Fibroblast of skin of right biceps (primary cell): ENCODE measurements around the gene FAM110D.

Source experiments
- DNase-seq: peaks from one replicate; pipeline ENCODE4 v3.0.0-alpha.2; 2013

FAM110D gene

DNA sequence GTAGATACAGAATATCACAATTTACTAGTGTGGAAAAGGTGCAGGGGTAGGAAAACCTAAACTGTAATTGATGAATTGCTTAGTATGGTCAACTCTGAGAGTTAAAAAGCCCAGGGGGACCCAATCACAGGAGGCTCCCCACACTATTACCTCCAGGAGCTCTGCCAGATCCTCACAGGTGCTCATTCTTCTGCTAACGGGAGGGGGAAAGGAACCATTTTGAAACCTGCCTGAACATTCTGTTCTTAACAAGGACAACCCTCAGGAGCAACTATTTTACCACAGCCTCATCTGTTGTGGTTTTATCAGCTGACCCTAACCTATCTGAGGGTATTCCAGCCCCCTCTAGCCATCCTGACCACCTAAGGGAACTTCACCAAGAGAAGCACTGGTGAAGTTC lies 28.2 kb upstream of the FAM110D start:
- DNase-seq = no peak

- DNase-seq = no peak
Measured at GRCh38 chr1:26132128-26132833, 26.6 kb upstream of the FAM110D start.

DNA sequence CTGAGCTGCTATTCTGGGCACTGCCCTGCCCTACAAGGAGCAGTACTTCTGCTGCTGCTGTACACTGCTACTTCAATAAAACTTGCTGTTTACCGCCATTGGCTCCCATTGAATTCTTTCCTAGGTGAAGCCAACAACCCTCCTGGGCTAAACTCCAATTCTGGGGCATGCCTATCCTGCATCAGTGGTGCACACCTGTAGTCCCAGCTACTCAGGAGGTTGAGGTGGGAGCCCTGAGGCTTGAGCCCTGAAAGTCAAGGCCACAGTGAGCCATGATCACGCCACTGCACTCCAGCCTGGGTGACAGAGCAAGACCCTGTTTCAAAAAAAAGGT lies 26.1 kb upstream of the FAM110D start:
- DNase-seq = no peak

- DNase-seq = no peak
Measured at GRCh38 chr1:26134466-26134865, 24.4 kb upstream of the FAM110D start.

DNA sequence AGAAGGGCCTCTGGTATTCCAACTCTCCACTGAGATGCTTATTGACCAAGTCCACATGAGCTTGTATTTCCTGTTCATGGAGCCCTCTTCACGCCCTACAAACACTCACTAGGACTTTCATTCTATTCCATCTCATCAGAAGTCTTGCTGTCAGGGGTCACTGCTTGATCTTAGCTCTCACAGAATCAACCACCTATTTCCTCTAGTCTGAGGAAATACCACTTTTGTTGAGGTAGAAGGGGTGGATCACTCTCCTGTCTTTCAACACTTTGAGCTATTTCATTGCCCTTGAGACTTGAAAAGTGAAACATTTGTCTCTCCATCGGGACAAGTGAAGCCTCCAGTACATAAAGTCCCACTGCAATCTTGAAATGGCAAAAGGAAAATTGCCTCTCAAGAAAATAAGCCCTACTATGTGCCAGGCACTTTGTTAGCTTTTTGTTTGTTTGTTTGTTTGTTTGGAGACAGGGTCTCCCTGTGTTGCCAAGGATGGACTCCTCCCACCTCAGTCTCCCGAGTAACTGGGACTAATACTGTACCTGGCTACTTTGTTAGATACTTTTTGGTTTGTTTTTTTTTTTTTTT lies 19.8 kb upstream of the FAM110D start:
- DNase-seq = no peak

- DNase-seq = no peak
Measured at GRCh38 chr1:26142159-26142558, 16.7 kb upstream of the FAM110D start.

DNA sequence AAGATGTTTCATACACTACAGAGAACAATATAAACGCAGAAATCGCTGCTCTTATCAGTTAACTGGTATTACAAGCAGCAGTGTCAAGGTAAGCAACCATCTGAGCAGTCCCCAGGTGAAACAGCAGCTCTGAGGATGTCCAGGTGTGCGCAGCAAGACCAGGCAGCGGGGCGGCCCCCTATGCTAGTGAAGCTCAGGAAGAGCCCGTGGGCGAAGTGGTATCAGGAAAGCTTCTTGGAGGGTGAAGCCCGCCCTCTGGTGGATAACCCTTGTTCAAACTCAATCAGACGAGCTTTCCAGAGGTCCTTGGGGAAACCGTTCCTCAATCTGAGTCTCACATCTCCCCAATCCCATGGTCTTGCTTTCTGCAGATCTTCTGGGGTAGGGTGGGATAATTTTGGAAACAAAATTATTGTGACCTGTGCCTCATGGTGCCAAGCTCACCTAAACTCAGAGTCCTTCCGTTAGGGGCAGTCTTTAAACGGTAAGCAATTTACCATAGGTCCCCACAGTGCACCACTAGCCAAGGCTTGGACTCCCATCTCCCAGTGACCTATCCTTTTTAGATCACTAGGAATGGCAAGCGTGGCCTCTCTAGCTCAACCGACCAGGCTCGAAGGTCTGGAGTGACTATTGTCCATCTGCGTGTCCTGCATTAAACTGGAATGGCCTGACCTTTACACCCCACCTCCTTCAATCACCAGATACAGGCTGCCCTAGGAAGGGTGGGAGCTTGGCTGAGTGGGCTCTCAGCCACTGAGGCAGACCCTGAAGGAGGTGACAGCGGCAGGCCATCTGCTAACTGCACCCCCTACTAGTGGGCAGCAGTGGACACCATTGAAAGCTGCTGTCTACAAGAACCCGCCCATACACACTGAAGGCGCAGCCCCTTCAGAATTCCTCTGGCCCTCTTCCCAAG lies 13.6 kb upstream of the FAM110D start:
- DNase-seq = peak; percentile 72

DNA sequence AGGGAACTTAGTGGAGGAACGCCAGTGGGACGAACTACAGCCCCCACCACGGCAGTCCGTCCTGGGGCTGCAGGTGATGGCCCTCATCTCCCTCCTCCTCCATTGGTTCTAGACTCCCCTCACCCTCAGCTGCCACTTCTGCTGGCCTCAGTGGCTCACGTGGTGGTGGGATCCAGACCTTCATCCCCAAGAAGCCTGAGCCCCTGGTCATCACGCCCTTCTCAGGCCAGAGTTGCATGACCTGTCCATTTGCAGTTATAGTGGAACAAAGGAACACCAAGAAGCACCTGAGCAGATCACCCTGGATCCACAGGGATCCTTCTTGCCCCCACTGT lies 13.0 kb upstream of the FAM110D start:
- DNase-seq = no peak

DNA sequence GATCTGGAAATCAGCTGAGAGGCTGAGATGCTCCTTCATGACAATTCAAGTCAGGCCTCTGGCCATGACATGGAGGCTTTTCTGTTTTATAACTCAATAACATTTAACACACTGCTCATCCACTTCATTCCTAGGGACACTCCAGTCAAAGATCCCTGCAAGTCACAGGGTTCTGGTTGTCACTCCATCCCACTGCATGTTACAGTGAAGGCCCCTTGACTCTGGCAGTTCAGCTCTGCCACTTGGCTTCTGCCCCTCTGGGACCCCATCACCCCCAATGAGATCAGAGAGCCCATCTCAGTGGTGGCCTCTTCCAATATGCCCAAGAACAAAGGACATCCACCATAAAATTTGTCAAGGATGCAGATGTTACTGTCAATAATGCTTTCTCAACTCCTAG lies 10.0 kb upstream of the FAM110D start:
- no peak for DNase-seq

GRCh38 chr1:26153966-26154532 lies 4.8 kb upstream of the FAM110D start:
- DNase-seq = no peak

- DNase-seq = no peak
Measured at GRCh38 chr1:26154750-26155149, 4.1 kb upstream of the FAM110D start.

- no peak for DNase-seq
Measured at GRCh38 chr1:26155370-26156284, 3.3 kb upstream of the FAM110D start.

- DNase-seq = peak; percentile 47
Measured at GRCh38 chr1:26156285-26157038, 2.4 kb upstream of the FAM110D start.

DNA sequence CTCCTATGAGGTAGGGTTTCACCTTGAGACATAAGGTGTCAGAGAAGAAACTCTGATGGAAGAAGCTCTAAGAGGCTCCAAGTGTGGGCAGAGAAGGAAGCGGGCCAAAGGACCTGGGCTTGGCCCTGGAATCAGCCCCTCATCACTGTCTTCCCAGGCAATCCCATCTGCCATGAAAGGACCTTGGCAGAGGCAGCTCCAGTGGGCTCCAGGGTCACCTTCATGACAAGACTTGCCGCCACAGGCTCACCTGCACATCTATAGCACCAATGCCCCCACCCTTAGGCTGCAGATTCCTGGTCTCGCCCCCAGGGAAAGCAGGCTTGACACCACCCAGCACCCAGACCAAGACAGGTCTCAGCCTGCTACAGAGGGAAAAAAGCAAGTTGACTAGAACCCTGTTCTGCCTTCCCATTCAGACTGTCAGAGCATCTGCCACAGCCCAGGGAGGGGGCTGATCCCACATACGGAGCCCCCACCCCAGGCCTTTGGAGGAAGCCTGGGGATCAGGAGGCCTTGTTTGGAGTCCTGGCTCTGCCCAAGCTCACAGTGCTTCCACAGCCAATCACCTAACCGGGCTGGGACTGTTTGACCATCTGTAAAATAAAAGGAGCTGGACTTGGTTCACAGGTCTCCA lies 490 bp upstream of the FAM110D start:
- no peak for DNase-seq

DNA sequence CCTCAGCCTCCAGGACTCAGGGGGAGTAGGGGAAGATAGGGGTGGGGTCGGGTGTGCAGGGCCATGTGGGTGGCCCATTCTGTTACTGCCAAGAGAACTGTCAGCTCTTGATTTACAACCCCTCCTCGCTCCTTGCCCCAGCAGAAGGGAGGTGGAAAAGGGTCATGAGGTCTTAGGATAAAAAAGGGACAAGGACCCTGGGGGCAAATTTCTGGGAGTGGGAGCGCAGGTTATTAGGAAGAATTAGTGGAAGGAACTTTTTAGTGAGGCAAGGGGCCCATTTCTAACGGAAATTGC lies 812 bp downstream of the FAM110D start:
- DNase-seq = no peak

DNA sequence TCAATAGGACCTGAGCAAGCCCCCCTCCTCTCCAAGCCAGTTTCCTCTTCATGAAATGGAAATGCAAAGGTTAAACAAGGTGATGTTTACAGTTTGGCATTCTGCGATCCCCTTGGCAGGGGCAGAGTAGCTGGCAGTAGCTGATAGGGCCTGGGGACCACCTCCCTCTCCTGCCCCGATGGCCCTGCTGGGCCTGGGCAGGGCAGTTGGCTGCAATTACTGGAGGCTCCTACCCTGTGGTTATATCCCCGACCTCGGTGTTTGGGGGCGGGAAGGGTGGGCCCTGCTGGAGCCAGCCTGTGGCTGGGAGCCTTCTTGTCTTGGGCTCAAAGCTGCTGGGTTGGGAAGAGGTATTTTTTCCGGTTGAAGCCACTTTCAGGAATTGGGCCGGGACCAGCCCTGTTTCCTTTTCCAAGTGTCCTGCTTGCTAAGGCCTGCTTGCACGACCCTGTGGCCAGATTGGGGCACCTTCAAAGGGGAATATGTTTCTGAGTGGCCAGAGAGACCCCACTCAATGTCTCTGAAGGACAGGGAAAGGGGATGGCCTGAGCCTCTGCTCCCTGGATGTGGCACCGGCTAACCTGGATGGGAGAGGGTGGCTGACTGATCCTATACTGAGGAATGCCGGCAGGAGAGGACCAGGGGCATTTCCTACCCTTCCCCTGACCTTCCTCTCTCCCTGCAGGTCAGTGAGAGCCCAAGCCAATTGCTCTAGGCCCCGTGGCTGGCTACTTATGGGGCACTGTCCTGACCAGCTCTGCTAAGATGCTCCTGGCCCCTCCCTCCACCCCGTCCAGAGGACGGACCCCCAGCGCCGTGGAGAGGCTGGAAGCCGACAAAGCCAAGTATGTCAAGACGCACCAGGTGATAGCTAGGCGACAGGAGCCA lies 1.9 kb downstream of the FAM110D start:
- DNase-seq = no peak

DNA sequence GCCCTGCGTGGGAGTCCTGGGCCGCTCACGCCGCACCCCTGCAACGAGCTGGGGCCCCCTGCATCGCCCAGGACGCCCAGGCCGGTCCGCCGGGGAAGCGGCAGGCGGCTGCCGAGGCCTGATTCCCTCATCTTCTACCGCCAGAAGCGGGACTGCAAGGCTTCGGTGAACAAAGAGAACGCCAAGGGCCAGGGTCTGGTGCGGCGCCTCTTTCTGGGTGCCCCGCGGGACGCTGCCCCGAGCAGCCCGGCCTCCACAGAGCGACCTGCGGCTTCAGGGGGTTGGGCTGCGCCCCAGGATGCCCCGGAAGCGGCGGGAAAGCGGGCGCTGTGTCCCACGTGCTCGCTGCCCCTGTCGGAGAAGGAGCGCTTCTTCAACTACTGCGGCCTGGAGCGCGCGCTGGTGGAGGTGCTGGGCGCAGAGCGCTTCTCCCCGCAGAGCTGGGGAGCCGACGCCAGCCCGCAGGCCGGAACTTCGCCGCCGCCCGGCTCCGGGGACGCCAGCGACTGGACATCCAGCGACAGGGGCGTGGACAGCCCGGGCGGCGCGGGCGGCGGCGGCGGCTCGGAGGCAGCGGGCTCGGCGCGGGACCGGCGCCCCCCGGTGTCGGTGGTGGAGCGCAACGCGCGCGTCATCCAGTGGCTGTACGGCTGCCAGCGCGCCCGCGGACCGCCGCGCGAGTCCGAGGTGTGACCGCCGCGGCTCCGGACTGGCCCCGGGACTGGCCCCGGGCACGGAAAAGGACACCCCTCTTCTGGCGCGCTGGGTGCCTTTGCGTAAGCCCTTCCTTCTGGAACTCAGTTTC lies 2.7 kb downstream of the FAM110D start:
- DNase-seq = peak; percentile 57

DNA sequence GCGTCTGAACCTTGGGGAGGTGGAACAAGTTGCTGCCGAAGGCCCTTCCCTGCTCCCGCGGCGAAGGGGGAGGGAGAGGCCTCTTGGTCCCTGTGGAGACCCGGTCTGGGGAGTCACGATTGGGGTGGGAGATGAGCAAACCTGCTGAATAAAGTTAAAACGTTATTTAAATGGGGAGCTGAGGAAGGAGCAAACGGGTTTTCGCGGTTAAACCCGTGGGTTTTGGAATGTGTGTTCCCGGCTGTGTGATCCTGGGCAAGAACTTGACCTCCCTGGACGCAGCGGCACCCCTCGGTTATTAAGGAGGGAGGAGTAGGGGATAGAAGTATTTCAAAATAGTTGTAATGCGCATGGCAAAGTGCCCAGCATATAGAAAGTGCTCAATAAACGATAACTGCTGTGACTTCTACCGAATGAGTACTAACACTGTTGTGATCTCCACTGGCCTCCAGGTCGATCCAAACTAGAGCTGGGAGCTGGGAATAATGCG lies 3.4 kb downstream of the FAM110D start:
- DNase-seq = no peak

- no peak for DNase-seq
Measured at GRCh38 chr1:26163684-26164035, 4.8 kb downstream of the FAM110D start.
